Measurements from ENCODE around the gene NF1.
A peak's percentile ranks its signal among the peaks of the same experiment; 100 is the strongest.
"Not testable (repeated sequence)": the region's sequence is repeated elsewhere in the genome, so short reads cannot be mapped to it uniquely, and the experiment has no call there.

The NF1 gene

GRCh38 chr17:31345191-31345747, 250.5 kb downstream of the NF1 start:
- DNase-seq (ENCODE audit: low spot score), result not testable (repeated sequence)

GRCh38 chr17:31349454-31349853, 254.7 kb downstream of the NF1 start:
- no peak for DNase-seq (ENCODE audit: low spot score)

- DNase-seq (ENCODE audit: low spot score), result no peak
These were observed 261.2 kb downstream of the NF1 start for GRCh38 chr17:31355935-31356334.

- DNase-seq (ENCODE audit: low spot score), result no peak
These were observed 262.3 kb downstream of the NF1 start for GRCh38 chr17:31357091-31357490.

GRCh38 chr17:31357839-31358394, 263.1 kb downstream of the NF1 start:
- no peak for DNase-seq (ENCODE audit: low spot score)

GRCh38 chr17:31364012-31364411, 269.2 kb downstream of the NF1 start:
- no peak for DNase-seq (ENCODE audit: low spot score)

GRCh38 chr17:31366088-31366487, 271.3 kb downstream of the NF1 start:
- no peak for DNase-seq (ENCODE audit: low spot score)

GRCh38 chr17:31369266-31369665, 274.5 kb downstream of the NF1 start:
- DNase-seq (ENCODE audit: low spot score), result no peak

- DNase-seq (ENCODE audit: low spot score), result no peak
These were observed 276.8 kb downstream of the NF1 start for GRCh38 chr17:31371511-31372097.

- peak; percentile 65 for DNase-seq (ENCODE audit: low spot score)
These were observed 278.6 kb downstream of the NF1 start for GRCh38 chr17:31373150-31374093.

GRCh38 chr17:31374094-31374447, 279.3 kb downstream of the NF1 start:
- DNase-seq (ENCODE audit: low spot score), result no peak

GRCh38 chr17:31374503-31374902, 279.7 kb downstream of the NF1 start:
- no peak for DNase-seq (ENCODE audit: low spot score)

GRCh38 chr17:31378638-31379037, 283.9 kb downstream of the NF1 start:
- DNase-seq (ENCODE audit: low spot score), result no peak

GRCh38 chr17:31379597-31380205, 284.9 kb downstream of the NF1 start:
- DNase-seq (ENCODE audit: low spot score), result no peak

- no peak for DNase-seq (ENCODE audit: low spot score)
These were observed 286.4 kb downstream of the NF1 start for GRCh38 chr17:31381165-31381668.

- DNase-seq (ENCODE audit: low spot score), result not testable (repeated sequence)
These were observed 288.0 kb downstream of the NF1 start for GRCh38 chr17:31382668-31383275.

- not testable (repeated sequence) for DNase-seq (ENCODE audit: low spot score)
These were observed 288.7 kb downstream of the NF1 start for GRCh38 chr17:31383488-31383887.

- no peak for DNase-seq (ENCODE audit: low spot score)
These were observed 290.9 kb downstream of the NF1 start for GRCh38 chr17:31385428-31386285.

GRCh38 chr17:31386542-31387075, 291.8 kb downstream of the NF1 start:
- DNase-seq (ENCODE audit: low spot score), result no peak

GRCh38 chr17:31387438-31387837, 292.7 kb downstream of the NF1 start:
- no peak for DNase-seq (ENCODE audit: low spot score)

- no peak for DNase-seq (ENCODE audit: low spot score)
These were observed 293.6 kb downstream of the NF1 start for GRCh38 chr17:31388351-31388750.
